GM12878 (cell line): ENCODE measurements around the gene RNF181. TPM values are rescaled to one million over a fixed set of nuclear protein-coding genes. Genes with fewer than 3 reads are reported as not detected.

Experiments
- BRCA1 ChIP-seq: IDR thresholded peaks from 2 replicates; pipeline ENCODE4 v1.6.1; 2011; ENCODE audit warnings: low read depth, low read length, improper control_type of control experiment
- CBFB ChIP-seq: IDR thresholded peaks from 2 replicates; pipeline ENCODE4 v1.6.1; 2016; ENCODE audit warnings: antibody characterized with exemption, low read depth
- CHD4 ChIP-seq: fragments of 200-600 bp; sonication (generic); IDR thresholded peaks from 2 replicates; pipeline ENCODE4 v1.6.1; 2016; ENCODE audit warnings: mild to moderate bottlenecking
- FOXM1 ChIP-seq: IDR thresholded peaks from 2 replicates; pipeline ENCODE4 v1.6.1; 2012; ENCODE audit warnings: low read depth, mild to moderate bottlenecking, inconsistent platforms, low read length, moderate library complexity
- GATAD2B ChIP-seq: fragments of 450-650 bp; conservative IDR thresholded peaks from 2 replicates; pipeline ENCODE4 v1.6.1; 2017; ENCODE audit warnings: low read depth, mild to moderate bottlenecking, moderate library complexity
- HDAC6 ChIP-seq: fragments of 200-600 bp; sonication (generic); IDR thresholded peaks from one replicate; pipeline ENCODE4 v1.8.0; 2017; ENCODE audit warnings: antibody characterized with exemption; ENCODE audit not compliant: unreplicated experiment
- IRF4 ChIP-seq: IDR thresholded peaks from 2 replicates; pipeline ENCODE4 v1.6.1; 2011; ENCODE audit warnings: low read depth, low read length
- JUNB ChIP-seq: IDR thresholded peaks from 2 replicates; pipeline ENCODE4 v1.6.1; 2016; ENCODE audit warnings: antibody characterized with exemption, mild to moderate bottlenecking
- JUND ChIP-seq: IDR thresholded peaks from 2 replicates; pipeline ENCODE4 v1.6.1; 2012; ENCODE audit warnings: low read depth, mild to moderate bottlenecking, low read length, improper control_type of control experiment, moderate library complexity
- LARP7 ChIP-seq: fragments of 450-650 bp; IDR thresholded peaks from 2 replicates; pipeline ENCODE4 v1.6.1; 2017; ENCODE audit warnings: mild to moderate bottlenecking
- MTA3 ChIP-seq: IDR thresholded peaks from 2 replicates; pipeline ENCODE4 v1.6.1; 2012; ENCODE audit warnings: low read length, inconsistent platforms, borderline replicate concordance
- MXI1 ChIP-seq: fragments of 150-350 bp; IDR thresholded peaks from 2 replicates; pipeline ENCODE4 v1.6.1; 2011; ENCODE audit warnings: low read depth, mild to moderate bottlenecking, inconsistent platforms, low read length, improper control_type of control experiment
- MYB ChIP-seq: fragments of 150-350 bp; IDR thresholded peaks from 2 replicates; pipeline ENCODE4 v1.6.1; 2014; ENCODE audit warnings: mild to moderate bottlenecking, low read depth, low read length, borderline replicate concordance
- NFIC ChIP-seq: IDR thresholded peaks from 2 replicates; pipeline ENCODE4 v1.6.1; 2012; ENCODE audit warnings: low read depth, mild to moderate bottlenecking, inconsistent platforms, low read length, moderate library complexity
- NFXL1 ChIP-seq: fragments of 450-650 bp; IDR thresholded peaks from 2 replicates; pipeline ENCODE4 v1.6.1; 2017; ENCODE audit warnings: antibody characterized with exemption, mild to moderate bottlenecking, borderline replicate concordance
- NR2C1 ChIP-seq: fragments of 450-650 bp; IDR thresholded peaks from 2 replicates; pipeline ENCODE4 v1.6.1; 2017; ENCODE audit warnings: antibody characterized with exemption, mild to moderate bottlenecking, moderate library complexity
- NR2C2 ChIP-seq: IDR thresholded peaks from 2 replicates; pipeline ENCODE4 v1.6.1; 2011; ENCODE audit warnings: borderline replicate concordance, low read depth; ENCODE audit not compliant: control insufficient read depth, insufficient read length
- POLR2A ChIP-seq: IDR thresholded peaks from 2 replicates; pipeline ENCODE4 v1.6.1; 2011; ENCODE audit warnings: low read depth, mild to moderate bottlenecking, low read length
- RAD21 ChIP-seq: IDR thresholded peaks from 2 replicates; pipeline ENCODE4 v1.6.1; 2011; ENCODE audit warnings: mild to moderate bottlenecking, low read depth, low read length, moderate library complexity; ENCODE audit not compliant: insufficient read depth
- SIX5 ChIP-seq: IDR thresholded peaks from 2 replicates; pipeline ENCODE4 v1.6.1; 2011; ENCODE audit warnings: mild to moderate bottlenecking, low read depth, low read length, moderate library complexity; ENCODE audit not compliant: severe bottlenecking
- SMARCA5 ChIP-seq: fragments of 450-650 bp; IDR thresholded peaks from 2 replicates; pipeline ENCODE4 v1.6.1; 2017; ENCODE audit warnings: mild to moderate bottlenecking
- SREBF2 ChIP-seq: IDR thresholded peaks from 2 replicates; pipeline ENCODE4 v1.6.1; 2012; ENCODE audit warnings: mild to moderate bottlenecking, low read length
- SRF ChIP-seq, 2 experiments: IDR thresholded peaks; 2 replicates each; pipeline ENCODE4 v1.6.1; 2011; ENCODE audit warnings: low read depth in 2 of 2, low read length in 2 of 2, mild to moderate bottlenecking in 1 of 2, moderate library complexity in 1 of 2
- SUPT20H ChIP-seq: IDR thresholded peaks from 2 replicates; pipeline ENCODE4 v1.6.1; 2011; ENCODE audit warnings: low read depth, mild to moderate bottlenecking, low read length, moderate library complexity, borderline replicate concordance; ENCODE audit not compliant: control insufficient read depth
- TAF1 ChIP-seq: IDR thresholded peaks from 2 replicates; pipeline ENCODE4 v1.6.1; 2011; ENCODE audit warnings: mild to moderate bottlenecking, low read depth, low read length, borderline replicate concordance
- TCF3 ChIP-seq: IDR thresholded peaks from 2 replicates; pipeline ENCODE4 v1.6.1; 2012; ENCODE audit warnings: low read depth, mild to moderate bottlenecking, low read length, borderline replicate concordance; ENCODE audit not compliant: insufficient read depth
- YY1 ChIP-seq: IDR thresholded peaks from 2 replicates; pipeline ENCODE4 v1.6.1; 2011; ENCODE audit warnings: low read depth, mild to moderate bottlenecking, low read length
- ZNF217 ChIP-seq: fragments of 450-650 bp; IDR thresholded peaks from 2 replicates; pipeline ENCODE4 v1.6.1; 2017; ENCODE audit warnings: antibody characterized with exemption, mild to moderate bottlenecking
- polyA plus RNA-seq, 11 experiments: library from polyadenylated mRNA; depleted of rRNA in 4 of 11; unstranded in 6 of 11; stranded (reverse) in 5 of 11; fragments of >200 nt; fragmentation: Nextera tagmentation in 4 of 11; fragmentation: Illumina TruSeq in 1 of 11; extraction: Ambion mirVana in 4 of 11; extraction: Trizol in 1 of 11; gene quantifications; 1 replicate in 1 of 11; 2 replicates in 10 of 11; pipeline versions ENCODE4 v1.2.1 to v1.2.3, GENCODE V29; 2011 to 2016; ENCODE audit warnings: inconsistent platforms in 2 of 11, missing spikeins in 2 of 11, low read depth in 1 of 11
- total RNA-seq, 4 experiments: library from RNA; depleted of rRNA in 3 of 4; stranded (reverse); fragments of >200 nt in 3 of 4; fragmentation: Illumina TruSeq in 1 of 4; extraction: Trizol in 1 of 4; gene quantifications; 2 replicates each; pipeline versions ENCODE4 v1.2.1 to v1.2.3, GENCODE V29; 2013 to 2021
- TF ChIP-seq, protein P1 (sequence below): IDR thresholded peaks from 2 replicates; pipeline ENCODE4 v1.6.1; 2012; ENCODE audit warnings: mild to moderate bottlenecking, low read depth, low read length

RNF181 gene
- total and polyA plus RNA-seq, 10 of the 15 experiments (the other 5 are each of a cell fraction or from before 2014, with no cell fraction given) = 101 to 409 (median 213) TPM

DNA sequence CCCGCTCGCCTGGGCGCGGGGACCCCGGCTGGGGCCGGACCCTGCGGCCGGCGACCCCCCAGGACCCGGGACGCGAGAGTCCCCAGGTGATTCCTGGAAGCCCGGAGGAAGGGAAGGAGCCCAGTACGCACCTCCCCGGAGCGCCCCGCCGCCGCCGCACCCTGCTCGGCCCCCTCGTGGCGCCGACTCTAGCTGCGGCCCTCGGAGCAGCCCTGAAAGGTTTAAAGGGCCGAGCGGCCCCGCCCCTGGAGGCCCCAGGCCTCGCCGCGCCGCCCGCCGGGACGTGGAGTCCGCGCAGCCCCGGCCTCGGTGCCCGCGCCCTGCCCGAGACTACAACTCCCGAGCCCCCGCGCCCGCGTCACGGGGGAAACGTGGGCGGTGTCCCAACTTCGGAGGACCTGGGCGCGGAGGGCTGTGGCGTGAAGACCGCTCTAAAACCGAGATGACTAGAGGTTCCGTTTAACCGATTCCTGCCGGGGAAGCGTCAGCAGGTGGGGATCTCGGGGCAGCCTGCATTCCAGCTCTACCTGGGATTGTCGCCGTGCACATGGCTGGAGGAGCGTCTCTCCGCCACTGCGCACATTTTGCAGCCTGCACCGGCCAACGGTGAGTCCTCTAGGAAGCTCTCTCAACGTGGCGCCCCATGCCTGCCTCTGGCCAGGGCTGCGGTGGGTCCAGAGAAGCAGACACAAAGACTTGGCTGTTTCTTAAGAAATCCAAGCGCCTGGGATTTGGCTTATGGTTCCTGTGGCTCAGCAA, 7.1 kb downstream of the RNF181 start, which contains the start of gene TMEM150A (continued):
- TF ChIP-seq HDAC6 (peak; percentile 20), TAF1 (no peak), MTA3 (no peak), NR2C1 (peak; percentile 76), SMARCA5 (0 out of 2 replicates have a peak, but pooled peaks have one; percentile 71), NFIC (no peak), MYB (no peak), IRF4 (0 out of 2 replicates have a peak, but pooled peaks have one; percentile 29), POLR2A (peak; percentile 81), SIX5 (peak; percentile 90), NR2C2 (no peak), FOXM1 (no peak), JUNB (no peak), NFXL1 (no peak), ZNF217 (0 out of 2 replicates have a peak, but pooled peaks have one; percentile 51), MXI1 (peak; percentile 94), CBFB (no peak), YY1 (0 out of 2 replicates have a peak, but pooled peaks have one; percentile 62), RAD21 (no peak), TCF3 (0 out of 2 replicates have a peak, but pooled peaks have one; percentile 16), JUND (no peak), GATAD2B (peak; percentile 82; the same call in 1 of the 2 replicates), CHD4 (no peak), SUPT20H (no peak), LARP7 (peak; percentile 100), SRF (IDR thresholded peaks at IDR 0.05; ENCODE audit: low read depth in 2 of 2, low read length in 2 of 2) (no peak; a peak in 1 of 4 replicates), SREBF2 (no peak), BRCA1 (no peak)
- TF ChIP-seq, protein P1, sequence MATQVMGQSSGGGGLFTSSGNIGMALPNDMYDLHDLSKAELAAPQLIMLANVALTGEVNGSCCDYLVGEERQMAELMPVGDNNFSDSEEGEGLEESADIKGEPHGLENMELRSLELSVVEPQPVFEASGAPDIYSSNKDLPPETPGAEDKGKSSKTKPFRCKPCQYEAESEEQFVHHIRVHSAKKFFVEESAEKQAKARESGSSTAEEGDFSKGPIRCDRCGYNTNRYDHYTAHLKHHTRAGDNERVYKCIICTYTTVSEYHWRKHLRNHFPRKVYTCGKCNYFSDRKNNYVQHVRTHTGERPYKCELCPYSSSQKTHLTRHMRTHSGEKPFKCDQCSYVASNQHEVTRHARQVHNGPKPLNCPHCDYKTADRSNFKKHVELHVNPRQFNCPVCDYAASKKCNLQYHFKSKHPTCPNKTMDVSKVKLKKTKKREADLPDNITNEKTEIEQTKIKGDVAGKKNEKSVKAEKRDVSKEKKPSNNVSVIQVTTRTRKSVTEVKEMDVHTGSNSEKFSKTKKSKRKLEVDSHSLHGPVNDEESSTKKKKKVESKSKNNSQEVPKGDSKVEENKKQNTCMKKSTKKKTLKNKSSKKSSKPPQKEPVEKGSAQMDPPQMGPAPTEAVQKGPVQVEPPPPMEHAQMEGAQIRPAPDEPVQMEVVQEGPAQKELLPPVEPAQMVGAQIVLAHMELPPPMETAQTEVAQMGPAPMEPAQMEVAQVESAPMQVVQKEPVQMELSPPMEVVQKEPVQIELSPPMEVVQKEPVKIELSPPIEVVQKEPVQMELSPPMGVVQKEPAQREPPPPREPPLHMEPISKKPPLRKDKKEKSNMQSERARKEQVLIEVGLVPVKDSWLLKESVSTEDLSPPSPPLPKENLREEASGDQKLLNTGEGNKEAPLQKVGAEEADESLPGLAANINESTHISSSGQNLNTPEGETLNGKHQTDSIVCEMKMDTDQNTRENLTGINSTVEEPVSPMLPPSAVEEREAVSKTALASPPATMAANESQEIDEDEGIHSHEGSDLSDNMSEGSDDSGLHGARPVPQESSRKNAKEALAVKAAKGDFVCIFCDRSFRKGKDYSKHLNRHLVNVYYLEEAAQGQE = no peak
